ENCODE results near the gene TSPAN7.

TSPAN7 gene, protein sequence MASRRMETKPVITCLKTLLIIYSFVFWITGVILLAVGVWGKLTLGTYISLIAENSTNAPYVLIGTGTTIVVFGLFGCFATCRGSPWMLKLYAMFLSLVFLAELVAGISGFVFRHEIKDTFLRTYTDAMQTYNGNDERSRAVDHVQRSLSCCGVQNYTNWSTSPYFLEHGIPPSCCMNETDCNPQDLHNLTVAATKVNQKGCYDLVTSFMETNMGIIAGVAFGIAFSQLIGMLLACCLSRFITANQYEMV
- total RNA-seq: 0 to 0.36 (median 0.13) reads per million in 9 experiments

DNA sequence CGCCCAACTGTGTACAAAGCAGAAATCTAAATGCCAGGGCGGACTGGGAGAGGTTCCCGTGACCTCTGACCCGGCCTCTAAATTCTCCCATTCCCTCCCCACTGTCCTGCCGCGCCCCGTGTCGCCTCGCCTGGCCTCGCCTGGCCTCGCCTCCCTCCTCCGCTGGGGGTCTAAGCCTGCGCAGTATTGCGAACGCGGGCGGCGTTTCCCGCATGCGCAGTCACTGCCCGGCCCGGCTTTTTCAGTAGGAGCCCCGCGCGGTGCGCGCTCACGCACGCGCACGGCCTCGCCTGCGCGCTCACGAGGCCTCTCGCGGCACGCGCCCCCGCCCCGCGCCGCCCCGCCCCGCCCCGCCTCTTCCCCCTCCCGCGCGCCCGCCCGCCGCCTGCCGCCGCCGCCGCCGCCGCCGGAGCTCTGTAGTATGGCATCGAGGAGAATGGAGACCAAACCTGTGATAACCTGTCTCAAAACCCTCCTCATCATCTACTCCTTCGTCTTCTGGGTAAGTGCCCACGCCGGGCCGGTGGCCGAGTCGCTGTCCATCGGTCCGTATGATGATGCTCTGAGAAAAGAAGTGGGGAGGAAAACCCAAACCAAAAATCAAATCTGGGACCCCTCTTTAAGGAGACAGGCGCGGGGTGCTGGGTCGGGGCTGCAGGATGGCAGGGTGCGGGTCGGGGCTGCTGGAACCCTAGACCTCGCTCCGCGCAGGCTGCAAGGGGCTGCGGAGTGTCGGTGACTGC, at the start of gene TSPAN7:
TSPAN7 (plus strand) TSS at position 417 of the 743 bp plus-strand sequence; CDS start at position 422, 5 bp downstream.
- Mint-ChIP-seq H3K27ac (peak within 1 kb of the TSS in 1 of 2 donors; percentile 67), H3K9me3 (no peaks in the 10 kb centered on the region), H3K27me3 (peaks cover 0 to 8% of the 10 kb centered on the region in 2 donors), H3K4me3 (peak within 1 kb of the TSS; percentile 79 to 80), H3K4me1 (ENCODE audit: low read depth in 2 of 2) (peaks cover 2 to 3% of the 10 kb centered on the region in 2 donors), H3K36me3 (ENCODE audit: insufficient read depth) (no peaks in the 10 kb centered on the region)
- peak; percentile 44 to 53 (median 44) for DNase-seq
- ATAC-seq (replicated peaks): peak; percentile 81

DNA sequence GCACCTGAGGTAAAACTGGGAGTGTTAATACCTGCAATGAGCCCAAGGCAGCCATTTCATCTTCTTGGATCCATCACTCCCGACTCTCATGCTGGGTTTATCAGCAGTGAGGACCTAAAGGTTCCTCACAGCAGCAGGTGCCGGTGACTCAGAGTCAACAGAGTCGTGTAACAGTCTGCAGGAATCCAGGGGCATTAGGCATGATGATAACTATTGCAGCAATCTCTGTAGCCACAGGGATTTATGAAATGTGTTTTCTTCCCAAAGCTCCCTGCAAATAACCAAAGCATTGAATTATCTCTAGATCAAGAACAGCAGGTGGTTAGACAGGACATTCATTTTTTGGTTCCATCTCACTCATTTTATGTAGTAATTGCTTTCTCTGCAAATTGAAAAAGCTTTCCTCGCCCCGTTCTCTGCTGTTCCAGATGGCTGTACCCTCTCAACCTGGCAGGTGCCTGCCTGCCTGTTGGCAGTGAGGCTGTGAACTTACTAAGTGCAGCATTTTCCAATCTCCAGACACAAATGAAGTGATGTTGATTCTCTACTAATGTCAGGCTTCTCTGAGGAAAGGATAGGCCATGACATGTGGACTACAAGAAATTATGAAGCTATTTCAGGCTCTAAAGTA, 48.1 kb upstream of the TSPAN7 start:
- Mint-ChIP-seq H3K9me3 (no peaks in the 10 kb centered on the region), H3K27ac (no peak overlapping the region), H3K4me1 (ENCODE audit: low read depth in 2 of 2) (no peaks in the 10 kb centered on the region), H3K4me3 (no peak overlapping the region), H3K36me3 (ENCODE audit: insufficient read depth) (no peaks in the 10 kb centered on the region), H3K27me3 (peaks cover 0 to 12% of the 10 kb centered on the region in 2 donors)
- ATAC-seq (replicated peaks) (no peak), DNase-seq (no peak)

DNA sequence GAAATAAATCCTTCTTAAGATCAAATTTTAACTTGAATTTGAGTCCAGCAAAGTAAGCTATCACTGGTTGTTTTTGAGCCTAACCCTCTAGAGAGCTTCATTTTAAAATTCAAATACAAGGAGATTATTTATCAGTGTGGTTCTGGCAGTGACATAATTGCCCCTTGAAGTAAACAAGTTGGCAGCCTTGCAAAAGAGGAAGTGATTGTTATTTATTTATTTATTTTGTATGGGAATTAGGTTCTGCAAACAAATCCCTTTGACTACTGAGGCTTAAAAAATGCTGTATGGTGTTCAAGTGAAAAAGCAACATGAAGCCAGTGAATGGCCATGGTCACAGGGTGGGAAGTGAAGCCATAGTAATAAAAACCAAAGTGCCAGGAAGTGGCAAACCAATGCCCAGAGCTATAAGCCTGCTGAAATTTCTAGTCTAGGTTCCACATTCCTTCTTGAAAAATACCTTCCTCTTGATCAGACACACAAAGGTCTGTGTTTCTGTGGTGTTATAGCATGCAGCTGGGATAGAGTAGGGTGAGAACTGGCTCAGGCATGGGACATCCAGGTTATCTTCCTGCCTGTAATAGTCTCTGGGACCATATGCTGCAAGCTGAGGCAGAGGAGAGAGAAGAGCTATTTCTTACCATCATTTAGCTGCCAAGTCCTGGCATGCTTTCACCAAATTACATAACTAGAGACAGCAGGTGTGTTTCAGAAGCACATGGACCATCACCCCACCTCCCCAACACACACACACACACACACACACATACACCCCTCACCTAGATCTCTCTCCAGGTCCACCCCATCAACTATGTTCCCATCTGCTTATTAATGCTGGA, 47.1 kb upstream of the TSPAN7 start:
- Mint-ChIP-seq H3K27me3 (peaks cover 0 to 12% of the 10 kb centered on the region in 2 donors), H3K9me3 (no peaks in the 10 kb centered on the region), H3K36me3 (ENCODE audit: insufficient read depth) (no peaks in the 10 kb centered on the region), H3K4me1 (ENCODE audit: low read depth in 2 of 2) (no peaks in the 10 kb centered on the region), H3K27ac (no peak overlapping the region), H3K4me3 (no peak overlapping the region)
- ATAC-seq (replicated peaks) (no peak), DNase-seq (no peak)

DNA sequence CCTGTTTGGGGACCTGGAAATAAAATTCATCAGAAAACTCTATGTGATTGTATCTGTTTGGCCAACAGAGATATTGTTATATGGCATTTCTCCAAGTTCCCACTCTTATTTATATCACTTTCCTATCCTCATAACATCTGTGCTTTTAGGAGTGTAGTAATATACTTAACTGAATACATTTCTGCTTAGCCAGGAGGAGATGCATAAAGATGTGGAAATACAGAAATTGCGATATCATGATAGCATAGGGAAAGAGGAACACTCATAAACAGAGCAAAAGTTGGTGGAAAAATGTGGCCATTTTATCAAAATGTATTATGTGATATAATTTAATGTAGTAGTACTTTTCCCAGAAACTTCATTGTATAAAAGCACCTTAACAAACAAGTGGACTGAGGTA, 46.1 kb upstream of the TSPAN7 start:
- no peak overlapping the region for H3K27ac Mint-ChIP-seq
- no peaks in the 10 kb centered on the region for H3K9me3 Mint-ChIP-seq
- ATAC-seq (replicated peaks) (no peak), DNase-seq (no peak)
- H3K36me3 Mint-ChIP-seq (ENCODE audit: insufficient read depth): no peaks in the 10 kb centered on the region
- H3K27me3 Mint-ChIP-seq: peaks cover 0 to 12% of the 10 kb centered on the region in 2 donors
- H3K4me3 Mint-ChIP-seq: no peak overlapping the region
- H3K4me1 Mint-ChIP-seq (ENCODE audit: low read depth in 2 of 2): no peaks in the 10 kb centered on the region

DNA sequence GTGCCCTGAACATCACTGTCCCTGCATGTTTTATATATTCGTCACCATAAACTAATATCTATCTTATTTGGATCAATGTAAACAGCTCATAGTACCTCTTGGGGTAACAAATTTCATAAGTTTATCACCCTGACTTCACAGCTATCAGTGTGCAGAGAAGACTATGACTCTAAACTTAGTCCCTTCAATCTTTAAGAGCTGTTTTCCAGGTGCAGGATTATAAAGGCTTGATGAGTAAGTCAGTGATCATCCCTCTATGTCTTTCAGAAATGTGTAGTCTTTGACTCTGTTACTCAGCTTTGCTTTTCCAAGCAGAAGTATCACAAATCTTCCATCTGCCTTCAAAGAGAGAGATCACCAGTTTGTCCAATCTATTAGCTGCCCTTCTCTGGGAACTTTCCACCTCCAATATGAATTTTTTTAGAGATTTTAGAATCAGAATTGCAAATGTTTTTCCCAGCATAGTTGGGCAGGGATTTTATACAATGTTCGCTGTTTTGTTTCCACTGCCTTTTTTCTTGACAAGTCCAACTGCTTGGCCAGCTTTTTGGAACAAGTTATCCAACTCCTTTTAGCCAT, 45.1 kb upstream of the TSPAN7 start:
- Mint-ChIP-seq H3K4me3 (no peak overlapping the region), H3K9me3 (no peaks in the 10 kb centered on the region), H3K36me3 (ENCODE audit: insufficient read depth) (no peaks in the 10 kb centered on the region), H3K27me3 (peaks cover 0 to 12% of the 10 kb centered on the region in 2 donors), H3K27ac (no peak overlapping the region), H3K4me1 (ENCODE audit: low read depth in 2 of 2) (no peaks in the 10 kb centered on the region)
- no peak for DNase-seq
- ATAC-seq (replicated peaks): no peak

DNA sequence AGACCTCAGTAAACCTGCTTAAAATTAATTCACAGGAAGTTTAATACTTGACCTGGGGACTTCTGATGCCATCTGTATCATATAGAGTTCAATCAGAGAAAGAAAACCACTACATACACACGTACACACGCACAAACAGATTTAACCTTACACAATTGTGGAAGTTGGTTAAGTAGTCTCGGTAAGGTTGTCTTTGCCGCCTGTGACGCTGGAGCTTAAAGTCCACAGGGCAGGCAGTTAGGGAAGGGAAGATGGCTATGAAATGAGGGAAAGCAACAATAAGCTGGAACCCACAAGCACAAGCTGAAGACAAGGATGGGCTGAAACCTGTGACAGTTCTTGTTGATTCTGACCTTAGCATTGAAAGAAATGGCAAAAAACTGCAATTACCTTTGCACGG, 41.7 kb upstream of the TSPAN7 start:
- no peak for ATAC-seq (replicated peaks)
- no peaks in the 10 kb centered on the region for H3K4me1 Mint-ChIP-seq (ENCODE audit: low read depth in 2 of 2)
- H3K4me3 Mint-ChIP-seq: no peak overlapping the region
- no peaks in the 10 kb centered on the region for H3K9me3 Mint-ChIP-seq
- no peak for DNase-seq
- no peak overlapping the region for H3K27ac Mint-ChIP-seq
- H3K27me3 Mint-ChIP-seq: peaks cover 0 to 12% of the 10 kb centered on the region in 2 donors
- H3K36me3 Mint-ChIP-seq (ENCODE audit: insufficient read depth): no peaks in the 10 kb centered on the region

DNA sequence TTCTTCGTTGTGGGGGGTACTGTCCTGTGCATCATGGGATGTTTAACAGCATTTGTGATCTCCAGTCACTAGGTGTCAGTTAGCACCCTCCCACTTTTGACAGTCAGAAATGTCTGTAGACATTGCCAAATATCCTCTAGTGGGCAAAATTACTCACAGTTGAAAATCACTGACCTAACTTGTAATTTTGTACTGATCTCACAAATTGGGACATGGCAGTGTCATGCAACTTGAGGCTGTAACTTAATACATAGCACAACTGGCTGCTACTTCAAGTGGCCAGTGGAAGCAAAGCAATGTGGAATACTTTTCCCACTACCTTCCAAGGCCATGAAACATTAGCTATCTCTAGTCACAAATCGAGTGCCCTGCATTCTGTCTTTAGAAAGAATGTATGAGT, 23.2 kb upstream of the TSPAN7 start:
- Mint-ChIP-seq H3K27ac (no peak overlapping the region), H3K36me3 (ENCODE audit: insufficient read depth) (no peaks in the 10 kb centered on the region), H3K9me3 (no peaks in the 10 kb centered on the region), H3K27me3 (no peaks in the 10 kb centered on the region), H3K4me3 (no peak overlapping the region), H3K4me1 (ENCODE audit: low read depth in 2 of 2) (no peaks in the 10 kb centered on the region)
- no peak for DNase-seq
- no peak for ATAC-seq (replicated peaks)

DNA sequence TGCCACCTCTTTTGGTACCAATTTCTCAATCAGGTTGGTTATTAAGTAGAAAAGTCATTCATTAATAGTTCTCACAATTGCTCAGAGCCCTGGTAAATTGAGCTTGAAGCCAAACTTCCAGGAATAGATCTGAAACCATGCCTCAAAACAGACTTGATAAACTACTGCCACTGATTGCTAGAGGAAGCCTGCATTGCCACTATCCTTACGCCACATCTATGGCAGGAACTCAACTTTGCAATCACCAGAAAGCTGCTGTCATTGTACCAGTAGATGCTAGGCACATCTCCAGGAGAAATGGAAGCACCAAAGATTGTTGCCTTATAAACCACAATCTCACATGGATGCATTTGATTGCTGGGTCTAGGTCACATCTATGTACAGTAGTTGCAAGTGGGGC, 21.6 kb upstream of the TSPAN7 start:
- no peaks in the 10 kb centered on the region for H3K36me3 Mint-ChIP-seq (ENCODE audit: insufficient read depth)
- no peaks in the 10 kb centered on the region for H3K9me3 Mint-ChIP-seq
- H3K4me3 Mint-ChIP-seq: no peak overlapping the region
- no peak overlapping the region for H3K27ac Mint-ChIP-seq
- no peaks in the 10 kb centered on the region for H3K4me1 Mint-ChIP-seq (ENCODE audit: low read depth in 2 of 2)
- DNase-seq: no peak
- H3K27me3 Mint-ChIP-seq: no peaks in the 10 kb centered on the region
- no peak for ATAC-seq (replicated peaks)

DNA sequence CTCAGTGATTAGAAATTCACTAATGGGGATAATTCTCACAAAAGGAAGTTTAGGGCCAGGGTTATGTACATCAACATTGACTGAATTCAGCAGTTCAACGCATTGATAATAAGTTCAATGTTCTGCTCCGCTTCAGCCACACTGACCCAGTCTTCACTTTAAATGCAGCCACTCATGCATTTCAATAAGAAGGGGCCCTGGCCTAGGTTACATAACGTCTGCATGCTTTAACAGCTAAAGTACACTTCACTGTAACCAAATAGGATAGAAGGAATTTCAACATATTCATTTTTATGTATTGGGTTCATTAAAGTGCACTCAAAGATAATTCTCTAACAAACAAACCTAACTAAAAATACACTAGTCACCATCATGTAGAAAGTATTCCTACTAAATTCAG, 12.8 kb upstream of the TSPAN7 start:
- Mint-ChIP-seq H3K36me3 (ENCODE audit: insufficient read depth) (no peaks in the 10 kb centered on the region), H3K9me3 (no peaks in the 10 kb centered on the region)
- DNase-seq: no peak

DNA sequence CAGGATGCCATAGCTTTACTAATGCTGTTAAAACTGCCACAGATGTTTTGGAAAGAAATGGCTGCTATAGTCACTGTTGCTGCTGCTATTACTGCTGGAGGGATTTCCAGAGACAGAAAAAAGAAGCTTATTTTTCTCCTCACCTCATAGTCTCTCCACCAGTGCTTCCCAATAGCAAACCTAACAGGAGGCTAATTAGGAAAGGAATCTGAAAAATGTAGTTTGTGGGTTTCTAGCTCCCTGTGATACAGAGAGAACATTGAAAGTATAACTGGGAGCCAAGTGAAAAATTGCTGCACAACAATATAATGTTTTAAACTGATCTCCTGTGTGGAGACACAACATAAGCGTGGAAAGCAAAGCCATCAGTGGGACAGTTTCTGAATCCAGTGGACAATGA, 8.6 kb upstream of the TSPAN7 start:
- H3K36me3 Mint-ChIP-seq (ENCODE audit: insufficient read depth): no peaks in the 10 kb centered on the region
- ATAC-seq (replicated peaks) (no peak), DNase-seq (no peak)
- H3K27ac Mint-ChIP-seq: no peak overlapping the region
- no peaks in the 10 kb centered on the region for H3K4me1 Mint-ChIP-seq (ENCODE audit: low read depth in 2 of 2)
- no peaks in the 10 kb centered on the region for H3K9me3 Mint-ChIP-seq
- H3K4me3 Mint-ChIP-seq: no peak overlapping the region
- peaks cover 6 to 12% of the 10 kb centered on the region in 2 donors for H3K27me3 Mint-ChIP-seq

More for the DNA sequence above, 12.8 kb upstream of the TSPAN7 start:
- H3K4me1 Mint-ChIP-seq (ENCODE audit: low read depth in 2 of 2): no peaks in the 10 kb centered on the region
- H3K27ac Mint-ChIP-seq: no peak overlapping the region
- H3K4me3 Mint-ChIP-seq: no peak overlapping the region
- H3K27me3 Mint-ChIP-seq: no peaks in the 10 kb centered on the region
- ATAC-seq (replicated peaks): no peak

DNA sequence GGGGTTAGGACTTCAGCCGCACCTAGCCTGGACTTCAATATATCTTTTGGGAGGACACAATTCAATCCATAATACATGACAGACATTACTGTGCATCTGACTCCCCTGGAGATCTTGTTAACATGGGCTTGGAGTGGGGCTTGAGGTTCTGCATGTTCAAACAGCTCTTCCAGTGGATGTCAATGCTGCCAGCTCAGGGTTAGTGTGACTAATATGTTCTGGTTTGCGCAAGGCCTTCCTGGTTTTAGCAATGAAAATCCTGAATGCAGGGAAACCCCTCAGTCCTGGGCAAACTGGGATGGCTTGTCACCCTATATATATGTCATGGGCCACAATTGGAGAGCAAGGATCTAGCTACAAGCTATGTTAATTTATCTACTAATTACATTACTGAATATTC, 2.7 kb upstream of the TSPAN7 start:
- Mint-ChIP-seq H3K36me3 (ENCODE audit: insufficient read depth) (no peaks in the 10 kb centered on the region), H3K4me1 (ENCODE audit: low read depth in 2 of 2) (peaks cover 2 to 3% of the 10 kb centered on the region in 2 donors), H3K27ac (no peak overlapping the region), H3K27me3 (peaks cover 6 to 12% of the 10 kb centered on the region in 2 donors), H3K4me3 (no peak overlapping the region), H3K9me3 (no peaks in the 10 kb centered on the region)
- no peak for ATAC-seq (replicated peaks)
- DNase-seq: no peak

DNA sequence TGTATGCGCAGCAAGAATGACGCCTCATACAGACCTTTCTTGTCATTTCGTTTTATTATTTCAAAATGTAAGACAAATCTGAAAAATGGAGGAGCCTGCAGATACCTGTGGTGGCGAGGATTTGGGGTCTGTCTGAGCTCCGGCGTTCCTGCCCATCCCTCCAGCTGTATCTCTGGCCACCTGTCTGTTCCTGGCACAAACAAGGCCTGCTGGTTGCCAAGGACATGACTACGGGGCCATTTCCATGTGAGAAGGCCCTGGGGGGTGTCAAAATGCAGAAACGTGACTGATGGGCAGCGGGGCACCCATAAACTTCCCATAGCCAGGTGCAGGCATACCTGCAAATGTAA, 591 bp upstream of the TSPAN7 start:
- DNase-seq (no peak), ATAC-seq (replicated peaks) (no peak)
- H3K27me3 Mint-ChIP-seq: peaks cover 2 to 12% of the 10 kb centered on the region in 2 donors
- peak overlapping the region in 1 of 2 donors; percentile 67 for H3K27ac Mint-ChIP-seq
- no peaks in the 10 kb centered on the region for H3K36me3 Mint-ChIP-seq (ENCODE audit: insufficient read depth)
- H3K9me3 Mint-ChIP-seq: no peaks in the 10 kb centered on the region
- H3K4me1 Mint-ChIP-seq (ENCODE audit: low read depth in 2 of 2): peaks cover 2 to 3% of the 10 kb centered on the region in 2 donors
- H3K4me3 Mint-ChIP-seq: peak overlapping the region; percentile 79 to 80
